ENCODE measurements around the gene JAK1. TPM values are rescaled to one million over a fixed set of nuclear protein-coding genes. Genes with fewer than 3 reads are reported as not detected.

The JAK1 gene
- 108 TPM for total RNA-seq

DNA sequence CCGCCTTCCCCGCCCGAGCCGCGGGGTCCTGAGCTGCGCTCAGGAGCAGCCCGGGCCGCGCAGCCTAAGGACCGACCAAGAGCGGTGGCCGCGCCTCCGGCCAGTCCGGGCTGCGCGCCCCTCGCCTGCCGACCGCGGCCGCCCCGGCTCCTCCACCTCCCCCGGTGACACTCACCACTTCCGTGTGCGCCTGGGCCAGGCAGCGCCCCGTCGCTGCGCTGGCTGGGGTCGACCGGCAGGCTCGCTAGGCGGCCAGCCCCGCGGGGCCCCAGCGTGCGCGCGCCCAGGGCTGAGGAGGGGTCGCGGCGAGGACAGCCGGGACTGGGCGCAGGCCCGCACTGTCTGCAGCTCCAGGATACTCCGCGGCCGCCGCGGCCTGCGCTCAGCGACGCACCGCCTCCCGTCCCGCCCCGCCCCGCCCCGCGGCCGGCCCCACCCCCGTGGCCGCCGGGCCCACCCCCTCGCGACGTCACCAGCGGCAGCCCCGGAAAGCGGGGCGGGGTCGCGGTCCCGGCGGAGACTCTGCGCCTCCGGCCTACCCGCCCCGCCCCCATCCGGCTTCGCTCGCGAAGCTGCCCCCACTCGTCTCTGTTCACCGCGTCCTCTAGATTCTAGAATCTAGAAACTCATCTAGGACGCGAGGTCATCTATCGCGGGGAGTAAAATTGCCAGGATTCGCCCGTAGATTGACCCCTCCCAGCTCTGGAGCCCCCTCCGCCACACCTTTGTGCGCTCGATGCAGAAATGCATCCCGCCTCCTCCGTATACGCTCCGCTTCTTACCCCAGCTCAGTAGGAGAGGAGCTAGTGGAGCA, at the start of gene JAK1:
Gene JAK1 (minus strand): TSS at position 392 of the 814 bp plus-strand sequence. CDS start 80,285 bp downstream, outside the sequence.

Other genes with a start within 250 kb of the JAK1 start
- 36.4 TPM for gene RAVER2, start 221.5 kb downstream of the JAK1 start, total RNA-seq
- 16.9 TPM for gene AK4, start 181.7 kb upstream of the JAK1 start, total RNA-seq